IMR-90 (cell line): ENCODE measurements around the gene SLC43A2. TPM values are rescaled to one million over a fixed set of nuclear protein-coding genes. Genes with fewer than 3 reads are reported as not detected.

Source experiments
- ATAC-seq: fragments of 200-7000 bp; cut with Tn5 transposase; 2 replicates; pipeline ENCODE4 v1.9.1; 2020; ENCODE audit warnings: low read depth, mild to moderate bottlenecking, moderate library complexity
- BruUV-seq: library from RNA; stranded (reverse); fragments of 400-500 nt; replicated peaks from 2 replicates; lab custom pipeline; 2021; lab: Mats Ljungman, UMichigan
- CTCF ChIA-PET: fragments of 300-600 bp; formaldehyde crosslinking; extraction: SDS; loops from one replicate; lab custom pipeline; 2021; ENCODE audit warnings: antibody characterized with exemption; lab: Yijun Ruan, JAX
- POLR2A ChIA-PET: fragments of 300-600 bp; sonication (Branson Sonifier 250); formaldehyde crosslinking; loops from one replicate; lab custom pipeline; 2022; ENCODE audit warnings: antibody characterized with exemption; ENCODE audit not compliant: unreplicated experiment; lab: Charles Lee
- DNase-seq: peaks from one replicate; pipeline ENCODE4 v3.0.0; 2013
- H2AFZ ChIP-seq: replicated peaks from 2 replicates; pipeline ENCODE3; 2013; ENCODE audit warnings: low read length, mild to moderate bottlenecking; ENCODE audit not compliant: poor library complexity
- H2AK5ac ChIP-seq: 2 replicates; pipeline ENCODE4 v1.6.1; 2013; ENCODE audit warnings: low read depth, low read length, inconsistent platforms
- H2AK9ac ChIP-seq: replicated peaks from 2 replicates; pipeline ENCODE3; 2013; ENCODE audit warnings: mild to moderate bottlenecking, low read depth, low read length, moderate library complexity; ENCODE audit not compliant: poor library complexity
- H2BK120ac ChIP-seq: 2 replicates; pipeline ENCODE4 v1.6.1; 2013; ENCODE audit warnings: low read depth, low read length, inconsistent platforms
- H2BK15ac ChIP-seq: 3 replicates; pipeline ENCODE4 v1.6.1; 2013; ENCODE audit warnings: low read depth, low read length, inconsistent platforms
- H2BK20ac ChIP-seq: 2 replicates; pipeline ENCODE4 v1.6.1; 2013; ENCODE audit warnings: low read depth, mild to moderate bottlenecking, inconsistent platforms, low read length, moderate library complexity
- H2BK5ac ChIP-seq: 2 replicates; pipeline ENCODE4 v1.6.1; 2013; ENCODE audit warnings: mild to moderate bottlenecking, low read depth, low read length, inconsistent platforms; ENCODE audit not compliant: poor library complexity, severe bottlenecking
- H3K14ac ChIP-seq: replicated peaks from 2 replicates; pipeline ENCODE4 v1.6.1; 2013; ENCODE audit warnings: low read depth, low read length, inconsistent platforms
- H3K18ac ChIP-seq: 2 replicates; pipeline ENCODE4 v1.6.1; 2013; ENCODE audit warnings: low read depth, low read length, control low read depth
- H3K23ac ChIP-seq: 2 replicates; pipeline ENCODE4 v1.6.1; 2013; ENCODE audit warnings: low read depth, low read length, inconsistent platforms
- H3K27ac ChIP-seq: 2 replicates; pipeline ENCODE4 v1.5.1; 2013; ENCODE audit warnings: mild to moderate bottlenecking, control low read depth, low read length; ENCODE audit not compliant: insufficient read depth
- H3K27me3 ChIP-seq: 2 replicates; pipeline ENCODE4 v1.6.1; 2013; ENCODE audit warnings: low read length; ENCODE audit not compliant: control insufficient read depth, insufficient read depth
- H3K36me3 ChIP-seq: 2 replicates; pipeline ENCODE4 v1.6.1; 2013; ENCODE audit warnings: low read length, mixed read lengths; ENCODE audit not compliant: control insufficient read depth, insufficient read depth
- H3K4ac ChIP-seq: 2 replicates; pipeline ENCODE4 v1.6.1; 2013; ENCODE audit warnings: low read depth, low read length, inconsistent platforms
- H3K4me1 ChIP-seq: 2 replicates; pipeline ENCODE4 v1.6.1; 2013; ENCODE audit warnings: low read length, mixed read lengths; ENCODE audit not compliant: control insufficient read depth, insufficient read depth
- H3K4me2 ChIP-seq: 2 replicates; pipeline ENCODE4 v1.6.1; 2013; ENCODE audit warnings: low read depth, mild to moderate bottlenecking, control low read depth, low read length, moderate library complexity
- H3K4me3 ChIP-seq: 2 replicates; pipeline ENCODE4 v1.5.1; 2013; ENCODE audit warnings: low read depth, mild to moderate bottlenecking, control low read depth, low read length, moderate library complexity; ENCODE audit not compliant: insufficient read depth
- H3K56ac ChIP-seq: 2 replicates; pipeline ENCODE4 v1.6.1; 2013; ENCODE audit warnings: low read length, inconsistent platforms; ENCODE audit not compliant: insufficient read depth; ENCODE audit errors: extremely low read depth
- H3K79me1 ChIP-seq, 2 experiments: 2 replicates each; pipeline ENCODE4 v1.6.1; 2013; ENCODE audit warnings: low read length in 2 of 2, inconsistent platforms in 1 of 2, low read depth in 1 of 2
- H3K9ac ChIP-seq: 2 replicates; pipeline ENCODE4 v1.6.1; 2013; ENCODE audit warnings: low read depth, low read length, control low read depth
- H3K9me1 ChIP-seq: 2 replicates; pipeline ENCODE4 v1.6.1; 2013; ENCODE audit warnings: low read length, inconsistent platforms; ENCODE audit not compliant: insufficient read depth
- H3K9me3 ChIP-seq: 2 replicates; pipeline ENCODE4 v1.6.1; 2013; ENCODE audit warnings: low read length; ENCODE audit not compliant: control insufficient read depth, insufficient read depth
- H4K20me1 ChIP-seq: 2 replicates; pipeline ENCODE4 v1.6.1; 2013; ENCODE audit warnings: low read length, inconsistent platforms; ENCODE audit not compliant: insufficient read depth
- H4K5ac ChIP-seq: 2 replicates; pipeline ENCODE4 v1.6.1; 2013; ENCODE audit warnings: mild to moderate bottlenecking, low read depth, low read length, control low read depth
- H4K8ac ChIP-seq, 2 experiments: 2 replicates each; pipeline ENCODE4 v1.6.1; 2013; ENCODE audit warnings: low read depth in 2 of 2, low read length in 2 of 2, control low read depth in 1 of 2, inconsistent platforms in 1 of 2
- H4K91ac ChIP-seq: 2 replicates; pipeline ENCODE4 v1.6.1; 2013; ENCODE audit warnings: low read depth, low read length, inconsistent platforms; ENCODE audit not compliant: insufficient read depth
- BHLHE40 ChIP-seq: fragments of 150-350 bp; IDR thresholded peaks from 2 replicates; pipeline ENCODE4 v1.6.1; 2016; ENCODE audit warnings: mild to moderate bottlenecking, low read depth, low read length
- CEBPB ChIP-seq: IDR thresholded peaks from 2 replicates; pipeline ENCODE4 v1.6.1; 2012; ENCODE audit warnings: low read depth, low read length, improper control_type of control experiment
- CHD1 ChIP-seq: IDR thresholded peaks from 2 replicates; pipeline ENCODE4 v1.6.1; 2012; ENCODE audit warnings: low read depth, low read length, improper control_type of control experiment
- ELK1 ChIP-seq: fragments of 150-350 bp; IDR thresholded peaks from 2 replicates; pipeline ENCODE4 v1.6.1; 2016; ENCODE audit warnings: low read depth, mild to moderate bottlenecking, low read length, moderate library complexity, borderline replicate concordance
- FOS ChIP-seq: fragments of 150-350 bp; IDR thresholded peaks from 2 replicates; pipeline ENCODE4 v1.6.1; 2016; ENCODE audit warnings: low read depth, low read length
- MAFK ChIP-seq: IDR thresholded peaks from 2 replicates; pipeline ENCODE4 v1.6.1; 2012; ENCODE audit warnings: low read depth, low read length, improper control_type of control experiment
- MXI1 ChIP-seq: IDR thresholded peaks from 2 replicates; pipeline ENCODE4 v1.6.1; 2012; ENCODE audit warnings: low read depth, mild to moderate bottlenecking, low read length, moderate library complexity, borderline replicate concordance
- NFE2L2 ChIP-seq: fragments of 150-350 bp; IDR thresholded peaks from 2 replicates; pipeline ENCODE4 v1.6.1; 2016; ENCODE audit warnings: low read depth, mild to moderate bottlenecking, low read length
- POLR2A ChIP-seq: IDR thresholded peaks from 2 replicates; pipeline ENCODE4 v1.6.1; 2012; ENCODE audit warnings: mild to moderate bottlenecking, low read depth, low read length
- RAD21 ChIP-seq: IDR thresholded peaks from 2 replicates; pipeline ENCODE4 v1.6.1; 2012; ENCODE audit warnings: low read length, improper control_type of control experiment
- RCOR1 ChIP-seq: IDR thresholded peaks from 2 replicates; pipeline ENCODE4 v1.6.1; 2012; ENCODE audit warnings: mild to moderate bottlenecking, low read length, improper control_type of control experiment; ENCODE audit not compliant: insufficient replicate concordance
- RFX5 ChIP-seq: IDR thresholded peaks from 2 replicates; pipeline ENCODE4 v1.8.0; 2012; ENCODE audit warnings: low read depth, mild to moderate bottlenecking, low read length, moderate library complexity
- SMC3 ChIP-seq: fragments of 150-350 bp; IDR thresholded peaks from 2 replicates; pipeline ENCODE4 v1.6.1; 2016; ENCODE audit warnings: low read depth, mild to moderate bottlenecking, antibody characterized with exemption, low read length, moderate library complexity
- WGBS, 2 experiments: methylation state at CpG; one replicate each; pipeline versions ENCODE4 v1.1.5 to v1.1.7; 2013; ENCODE audit warnings: missing lambda C conversion rate in 2 of 2; ENCODE audit not compliant: insufficient read length in 1 of 2; ENCODE audit errors: extremely low coverage in 2 of 2; 5-methylcytosine and 5-hydroxymethylcytosine counted together
- dilution Hi-C: fragments of 300-500 bp; cut with HindIII; formaldehyde crosslinking; loops from one replicate; pipeline ENCODE4 v1.14.3; 2018; ENCODE audit warnings: low sequenced_read_pairs; ENCODE audit not compliant: unreplicated experiment
- in situ Hi-C: fragments of 300-500 bp; cut with MboI; formaldehyde crosslinking; loops from 3 replicates; pipeline ENCODE4 v1.14.3; 2019; ENCODE audit warnings: low sequenced_read_pairs, inconsistent platforms, mixed read lengths
- intact Hi-C: fragments of 100-400 bp; cut with micrococcal nuclease; formaldehyde crosslinking; loops from 2 replicates; pipeline ENCODE4 v1.10.0; 2022
- polyA plus RNA-seq, 3 experiments: library from polyadenylated mRNA; depleted of rRNA; stranded (reverse); fragments of >200 nt; gene quantifications; 2 replicates each; pipeline ENCODE4 v1.2.3, GENCODE V29; 2012; ENCODE audit warnings: low replicate concordance in 1 of 3
- total RNA-seq: library from RNA; depleted of rRNA; stranded (reverse); fragments of >200 nt; gene quantifications from 2 replicates; pipeline ENCODE4 v1.2.3, GENCODE V29; 2012
- TF ChIP-seq, protein P1 (sequence below): fragments of 150-350 bp; IDR thresholded peaks from 2 replicates; pipeline ENCODE4 v1.6.1; 2017; ENCODE audit warnings: mild to moderate bottlenecking, antibody characterized with exemption, low read length, low read depth
- TF ChIP-seq, protein P2 (sequence below): conservative IDR thresholded peaks from 2 replicates; pipeline ENCODE4 v1.5.1; 2012; ENCODE audit warnings: mild to moderate bottlenecking, low read depth, low read length, improper control_type of control experiment

Gene SLC43A2
- total and polyA plus RNA-seq, 2 of the 4 experiments (the other 2 are of a cell fraction), result 3.8 to 9.0 TPM

DNA sequence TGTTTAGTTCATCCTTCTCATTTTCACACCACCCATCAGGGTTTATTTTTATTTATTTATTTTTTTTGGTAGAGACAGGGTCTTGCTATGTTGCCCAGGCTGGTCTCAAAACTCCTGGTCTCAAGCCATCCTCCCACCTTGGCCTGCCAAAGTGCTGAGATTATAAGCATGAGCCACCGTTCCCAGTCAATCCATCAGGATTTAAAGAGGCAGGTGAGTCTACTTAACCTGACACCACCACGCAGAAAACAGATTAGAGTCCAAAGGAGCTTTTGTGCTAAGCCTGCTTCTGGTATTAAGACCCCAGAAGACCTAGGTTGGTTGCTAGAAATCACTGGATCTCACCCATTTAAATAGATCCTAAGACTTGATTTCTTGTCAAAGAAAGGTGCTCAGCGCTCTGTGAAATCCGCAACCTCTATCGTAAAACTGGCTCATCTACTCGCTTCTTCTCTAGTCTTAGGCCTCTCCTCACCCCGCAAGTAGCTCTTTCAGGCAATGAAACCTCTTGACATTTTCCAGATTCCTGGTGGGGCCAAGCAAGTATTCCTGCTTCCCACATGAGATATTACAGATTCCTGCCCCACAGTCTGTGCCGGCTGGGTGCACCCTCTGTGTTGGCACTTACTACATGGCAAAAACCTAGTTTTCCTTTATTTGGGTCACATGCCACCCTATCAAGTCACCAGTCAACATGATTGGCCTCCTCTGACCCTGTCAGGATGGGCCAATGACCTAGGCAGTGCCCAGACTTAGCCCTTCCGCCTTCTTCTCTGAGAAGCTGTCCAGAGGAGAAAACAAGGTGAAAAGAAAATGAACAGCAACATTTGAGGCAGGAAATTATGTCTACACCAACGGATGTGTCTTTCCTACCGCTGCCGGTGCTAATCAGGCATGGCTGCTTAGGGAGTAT, 75.0 kb downstream of the SLC43A2 start:
- Histone ChIP-seq H3K9ac (no peak overlapping the region), H2BK15ac (no peak overlapping the region), H3K4me3 (no peak overlapping the region), H3K4me2 (no peak overlapping the region), H3K27ac (no peak overlapping the region), H3K27me3 (no peaks in the 10 kb centered on the region), H3K9me1 (peaks cover 13% of the 10 kb centered on the region), H3K36me3 (peaks cover 44% of the 10 kb centered on the region), H2AK5ac (no peak overlapping the region), H2BK5ac (no peak overlapping the region), H2BK120ac (no peak overlapping the region), H3K4me1 (no peaks in the 10 kb centered on the region), H4K8ac (no peak overlapping the region), H2AFZ (no peak overlapping the region), H3K79me1 (peaks cover 28 to 72% of the 10 kb centered on the region in 2 experiments), H3K18ac (no peak overlapping the region), H4K91ac (no peak overlapping the region), H3K56ac (no peak overlapping the region), H2AK9ac (no peak overlapping the region), H3K4ac (no peak overlapping the region), H3K23ac (no peak overlapping the region), H3K14ac (no peak overlapping the region), H3K9me3 (no peaks in the 10 kb centered on the region), H2BK20ac (no peak overlapping the region), H4K20me1 (peaks cover 58% of the 10 kb centered on the region), H4K5ac (no peak overlapping the region)
- ChIA-PET POLR2A (no interaction called here), CTCF (interaction anchor here (0.6 to 0.9 kb wide), 2 partner anchors 8 to 77 kb away, joined by 3 to 5 read pairs; no protein-coding TSS in a partner anchor)
- no TSS peak for BruUV-seq
- no peak for DNase-seq
- intact Hi-C loops, result no loop called here
- in situ Hi-C loops, result no loop called here
- dilution Hi-C loops, result no loop called here
- no peak for ATAC-seq
- 93% methylated on average over 6 of the region's 12 CpGs; no CpG with 5 or more reads in 1 of the 2 experiments for WGBS, 2 experiments
- TF ChIP-seq POLR2A (no peak), RFX5 (no peak), BHLHE40 (no peak), ELK1 (no peak), NFE2L2 (no peak), MAFK (no peak), SMC3 (no peak), RCOR1 (no peak), MXI1 (no peak), FOS (no peak), CEBPB (no peak), RAD21 (no peak), CHD1 (no peak)
- TF ChIP-seq, protein P1, sequence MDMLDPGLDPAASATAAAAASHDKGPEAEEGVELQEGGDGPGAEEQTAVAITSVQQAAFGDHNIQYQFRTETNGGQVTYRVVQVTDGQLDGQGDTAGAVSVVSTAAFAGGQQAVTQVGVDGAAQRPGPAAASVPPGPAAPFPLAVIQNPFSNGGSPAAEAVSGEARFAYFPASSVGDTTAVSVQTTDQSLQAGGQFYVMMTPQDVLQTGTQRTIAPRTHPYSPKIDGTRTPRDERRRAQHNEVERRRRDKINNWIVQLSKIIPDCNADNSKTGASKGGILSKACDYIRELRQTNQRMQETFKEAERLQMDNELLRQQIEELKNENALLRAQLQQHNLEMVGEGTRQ, result no peak
- TF ChIP-seq, protein P2, sequence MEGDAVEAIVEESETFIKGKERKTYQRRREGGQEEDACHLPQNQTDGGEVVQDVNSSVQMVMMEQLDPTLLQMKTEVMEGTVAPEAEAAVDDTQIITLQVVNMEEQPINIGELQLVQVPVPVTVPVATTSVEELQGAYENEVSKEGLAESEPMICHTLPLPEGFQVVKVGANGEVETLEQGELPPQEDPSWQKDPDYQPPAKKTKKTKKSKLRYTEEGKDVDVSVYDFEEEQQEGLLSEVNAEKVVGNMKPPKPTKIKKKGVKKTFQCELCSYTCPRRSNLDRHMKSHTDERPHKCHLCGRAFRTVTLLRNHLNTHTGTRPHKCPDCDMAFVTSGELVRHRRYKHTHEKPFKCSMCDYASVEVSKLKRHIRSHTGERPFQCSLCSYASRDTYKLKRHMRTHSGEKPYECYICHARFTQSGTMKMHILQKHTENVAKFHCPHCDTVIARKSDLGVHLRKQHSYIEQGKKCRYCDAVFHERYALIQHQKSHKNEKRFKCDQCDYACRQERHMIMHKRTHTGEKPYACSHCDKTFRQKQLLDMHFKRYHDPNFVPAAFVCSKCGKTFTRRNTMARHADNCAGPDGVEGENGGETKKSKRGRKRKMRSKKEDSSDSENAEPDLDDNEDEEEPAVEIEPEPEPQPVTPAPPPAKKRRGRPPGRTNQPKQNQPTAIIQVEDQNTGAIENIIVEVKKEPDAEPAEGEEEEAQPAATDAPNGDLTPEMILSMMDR, result no peak
